DMS 273 (cell line): Measurements from ENCODE around the gene UMODL1.
"Not testable (repeated sequence)": the region's sequence is repeated elsewhere in the genome, so short reads cannot be mapped to it uniquely, and the experiment has no call there.

Source experiments
- DNase-seq: peaks from one replicate; lab custom pipeline; 2025; ENCODE audit not compliant: unreplicated experiment; lab: John Stamatoyannopoulos, UW

The UMODL1 gene

DNA sequence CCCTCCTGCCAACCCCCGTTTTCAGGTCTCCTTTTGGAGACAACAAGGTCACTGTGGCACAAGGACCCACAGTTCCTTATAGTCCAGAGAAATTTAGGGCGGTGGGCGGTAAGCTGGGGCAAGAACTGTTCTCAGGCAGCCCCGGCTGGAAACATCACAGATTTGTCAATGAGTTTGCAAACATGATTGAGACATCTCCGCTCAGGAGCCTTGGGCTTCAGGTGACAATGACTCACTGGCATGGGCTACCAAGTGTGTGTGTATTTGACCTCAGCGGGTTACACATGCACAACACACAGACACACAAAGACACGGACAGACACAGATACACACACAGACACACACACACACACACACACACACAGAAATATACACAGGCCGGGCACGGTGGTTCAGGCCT, 89.6 kb downstream of the UMODL1 start:
- no peak for DNase-seq

DNA sequence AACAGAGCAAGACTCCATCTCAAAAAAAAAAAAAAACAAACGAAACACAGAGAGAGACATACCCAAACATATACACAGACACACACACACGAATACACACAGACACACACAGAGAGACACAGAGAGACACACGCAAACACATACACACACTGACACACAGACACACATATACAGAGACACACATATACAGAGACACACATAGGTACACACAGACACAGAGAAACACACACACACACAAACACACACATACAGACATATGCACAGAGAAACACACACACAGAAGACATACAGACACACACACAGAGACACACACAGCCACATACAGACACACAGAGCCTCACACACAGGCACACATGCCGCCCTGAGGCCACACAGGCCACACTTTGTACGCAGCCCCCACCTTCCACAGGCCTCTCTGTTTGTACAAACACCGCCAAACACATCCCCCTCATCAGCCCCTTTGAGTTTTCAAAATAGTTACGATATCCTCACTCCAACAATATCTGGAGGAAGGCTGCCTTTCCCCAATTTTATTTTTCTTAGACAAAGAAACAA, 90.4 kb downstream of the UMODL1 start:
- no peak for DNase-seq

DNA sequence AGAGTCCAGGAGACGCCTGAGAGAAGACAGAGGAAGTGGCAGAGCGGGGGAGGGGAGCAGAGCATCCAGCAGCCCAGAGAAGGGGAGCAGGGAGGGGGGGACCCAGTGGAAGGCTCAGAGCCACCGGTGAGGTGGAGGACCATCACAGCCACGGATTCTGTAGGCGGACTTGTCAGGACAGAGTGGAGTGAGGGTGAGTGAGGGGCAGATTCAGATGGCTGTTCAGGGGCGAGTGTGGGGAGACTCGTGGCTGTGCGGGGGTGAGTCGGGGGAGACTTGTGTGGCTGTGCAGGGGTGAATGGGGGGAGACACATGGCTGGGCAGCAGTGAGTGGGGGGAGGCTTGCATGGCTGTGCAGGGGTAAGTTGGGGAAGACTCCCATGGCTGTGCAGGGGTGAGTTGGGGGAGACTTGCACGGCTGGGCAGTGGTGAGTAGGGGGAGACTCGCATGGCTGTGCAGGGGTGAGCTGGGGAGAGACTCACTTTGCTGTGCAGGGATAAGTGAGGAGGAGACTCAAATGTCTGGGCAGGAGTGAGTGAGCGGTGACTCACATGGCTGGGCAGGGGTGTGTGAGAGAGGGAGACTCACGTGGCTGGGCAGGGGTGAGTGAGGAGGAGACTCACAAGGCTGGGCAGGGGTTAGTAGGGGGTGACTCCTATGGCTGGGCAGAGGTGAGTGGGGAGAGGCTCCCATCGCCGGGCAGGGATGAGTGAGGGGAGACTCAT, 91.0 kb downstream of the UMODL1 start:
- no peak for DNase-seq

DNA sequence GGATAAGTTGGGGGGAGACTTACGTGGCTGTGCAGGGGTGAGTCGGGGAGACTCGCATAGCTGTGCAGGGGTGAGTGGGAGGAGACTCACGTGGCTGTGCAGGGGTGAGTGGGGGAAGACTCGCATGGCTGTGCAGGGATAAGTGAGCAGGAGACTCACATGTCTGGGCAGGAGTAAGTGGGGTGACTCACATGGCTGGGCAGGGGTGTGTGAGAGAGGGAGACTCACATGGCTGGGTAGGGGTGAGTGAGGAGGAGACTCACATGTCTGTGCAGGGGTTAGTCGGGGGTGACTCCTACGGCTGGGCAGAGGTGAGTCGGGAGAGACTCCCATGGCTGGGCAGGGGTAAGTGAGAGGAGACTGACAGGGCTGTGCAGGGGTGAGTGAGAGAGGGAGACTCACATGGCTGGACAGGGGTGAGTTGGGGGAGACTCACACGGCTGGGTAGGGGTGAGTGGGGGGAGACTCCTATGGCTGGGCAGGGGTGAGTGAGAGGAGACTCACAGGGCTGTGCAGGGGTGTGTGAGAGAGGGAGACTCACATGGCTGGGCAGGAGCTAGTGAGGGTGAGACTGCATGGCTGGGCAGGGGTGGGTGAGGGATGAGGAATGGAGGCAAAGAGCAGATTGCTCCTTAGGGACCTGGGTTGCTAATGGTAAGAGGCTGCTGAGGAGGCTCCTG, 91.9 kb downstream of the UMODL1 start:
- DNase-seq: peak; percentile 21

DNA sequence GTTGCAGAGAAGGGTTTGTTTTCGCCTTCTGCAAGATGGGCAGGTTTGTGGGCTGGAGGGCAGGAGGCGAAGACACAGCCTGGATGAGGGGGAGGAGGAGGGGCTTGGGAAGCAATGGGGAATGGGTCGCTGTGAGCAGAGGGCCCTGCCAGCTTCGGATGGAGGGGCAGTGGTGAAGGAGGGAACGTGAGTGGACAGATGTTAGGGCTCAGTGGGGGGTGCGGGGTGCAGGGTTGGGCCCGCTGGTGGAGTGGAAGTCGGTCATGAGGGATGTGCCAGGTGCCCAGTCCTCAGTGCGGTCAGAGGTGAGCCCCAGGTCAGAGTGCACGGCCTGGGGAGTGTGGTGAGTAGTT, 92.4 kb downstream of the UMODL1 start:
- no peak for DNase-seq

DNA sequence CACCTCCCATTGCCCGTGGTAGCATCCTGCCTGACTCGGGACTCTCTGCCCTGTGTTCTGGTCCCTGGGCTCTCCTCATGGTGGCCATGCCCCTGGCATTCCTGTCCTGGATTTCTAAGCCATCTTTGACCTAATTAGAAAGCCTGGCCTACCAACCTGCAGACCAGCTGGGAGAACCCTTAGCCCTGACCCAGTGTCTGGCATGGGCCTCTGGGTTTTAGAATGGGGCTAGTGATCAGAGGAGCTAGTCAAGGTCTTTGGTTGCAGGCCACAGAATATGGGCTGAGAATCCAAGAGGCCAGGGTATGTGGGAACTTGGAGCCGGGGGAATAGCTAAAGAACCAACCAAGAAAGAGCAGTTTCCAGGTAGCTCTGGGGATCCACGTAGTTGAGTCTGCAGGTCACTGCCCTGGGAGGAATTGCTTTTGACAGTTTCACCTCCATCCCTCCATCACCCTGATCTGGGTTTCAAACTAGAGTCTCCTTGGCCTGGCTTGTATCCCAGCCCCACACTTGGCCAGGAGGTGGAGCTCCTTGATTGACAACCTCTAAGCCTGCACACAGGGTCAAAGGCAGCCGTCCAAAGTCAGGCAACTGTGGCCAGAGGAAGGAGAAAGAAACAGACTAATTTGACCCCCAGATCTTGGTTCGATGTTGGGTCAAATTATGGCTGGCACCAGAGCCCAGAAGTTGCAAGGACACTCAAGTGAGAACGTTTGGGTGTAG, 93.1 kb downstream of the UMODL1 start:
- peak; percentile 54 for DNase-seq

DNA sequence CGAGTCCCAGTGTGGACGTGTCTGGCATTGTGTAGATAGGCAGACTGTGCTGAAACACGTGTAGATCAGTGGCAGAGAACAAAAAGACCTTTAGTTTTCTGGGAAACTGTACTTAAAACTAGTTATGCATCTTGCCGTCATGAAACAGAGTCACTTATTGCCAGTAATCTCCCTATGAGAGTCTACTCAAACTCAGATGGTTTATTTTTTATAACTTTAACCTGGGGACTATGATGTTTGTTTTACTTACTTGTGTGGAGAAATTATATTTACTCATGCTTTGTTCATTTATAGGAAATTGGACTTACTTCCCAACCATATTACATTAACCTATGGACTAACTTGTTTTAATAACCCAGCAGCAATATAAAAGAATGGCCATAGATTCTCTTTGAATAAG, 93.7 kb downstream of the UMODL1 start:
- DNase-seq: no peak

DNA sequence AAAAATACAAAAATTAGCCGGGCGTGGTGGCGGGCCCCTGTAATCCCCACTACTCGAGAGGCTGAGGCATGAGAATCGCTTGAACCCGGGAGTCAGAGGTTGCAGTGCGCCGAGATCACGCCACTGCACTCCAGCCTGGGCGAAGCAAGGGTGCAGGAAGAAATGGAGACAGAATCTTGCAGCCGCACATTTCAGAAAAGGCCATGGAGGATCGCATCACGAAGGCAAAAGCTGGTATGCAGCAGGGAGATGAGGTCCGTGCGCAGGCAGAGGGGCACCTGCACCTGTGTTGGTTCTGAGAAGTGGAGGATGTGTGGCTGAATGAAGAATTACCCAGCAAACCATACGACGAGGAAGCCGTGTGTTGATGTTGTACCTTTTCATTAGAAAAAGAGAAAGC, 94.8 kb downstream of the UMODL1 start:
- no peak for DNase-seq

DNA sequence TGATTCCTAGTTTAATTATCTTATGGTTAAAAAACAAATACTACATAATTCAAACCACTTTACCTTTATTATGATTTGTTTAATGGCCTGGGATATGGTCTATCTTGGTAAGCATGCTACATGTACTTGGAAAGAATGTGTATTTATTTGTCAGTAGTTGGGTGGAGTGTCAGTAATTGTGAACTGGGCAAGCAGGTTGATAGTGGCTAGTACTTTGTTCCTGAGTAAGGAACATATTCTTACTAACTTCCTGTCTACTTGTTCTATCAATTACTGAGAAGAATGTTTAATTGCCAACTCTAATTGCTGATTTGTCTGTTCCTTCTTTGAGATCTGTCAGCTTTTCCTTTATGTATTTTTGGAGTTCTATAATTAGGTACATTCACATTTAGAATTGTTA, 98.6 kb downstream of the UMODL1 start:
- no peak for DNase-seq

DNA sequence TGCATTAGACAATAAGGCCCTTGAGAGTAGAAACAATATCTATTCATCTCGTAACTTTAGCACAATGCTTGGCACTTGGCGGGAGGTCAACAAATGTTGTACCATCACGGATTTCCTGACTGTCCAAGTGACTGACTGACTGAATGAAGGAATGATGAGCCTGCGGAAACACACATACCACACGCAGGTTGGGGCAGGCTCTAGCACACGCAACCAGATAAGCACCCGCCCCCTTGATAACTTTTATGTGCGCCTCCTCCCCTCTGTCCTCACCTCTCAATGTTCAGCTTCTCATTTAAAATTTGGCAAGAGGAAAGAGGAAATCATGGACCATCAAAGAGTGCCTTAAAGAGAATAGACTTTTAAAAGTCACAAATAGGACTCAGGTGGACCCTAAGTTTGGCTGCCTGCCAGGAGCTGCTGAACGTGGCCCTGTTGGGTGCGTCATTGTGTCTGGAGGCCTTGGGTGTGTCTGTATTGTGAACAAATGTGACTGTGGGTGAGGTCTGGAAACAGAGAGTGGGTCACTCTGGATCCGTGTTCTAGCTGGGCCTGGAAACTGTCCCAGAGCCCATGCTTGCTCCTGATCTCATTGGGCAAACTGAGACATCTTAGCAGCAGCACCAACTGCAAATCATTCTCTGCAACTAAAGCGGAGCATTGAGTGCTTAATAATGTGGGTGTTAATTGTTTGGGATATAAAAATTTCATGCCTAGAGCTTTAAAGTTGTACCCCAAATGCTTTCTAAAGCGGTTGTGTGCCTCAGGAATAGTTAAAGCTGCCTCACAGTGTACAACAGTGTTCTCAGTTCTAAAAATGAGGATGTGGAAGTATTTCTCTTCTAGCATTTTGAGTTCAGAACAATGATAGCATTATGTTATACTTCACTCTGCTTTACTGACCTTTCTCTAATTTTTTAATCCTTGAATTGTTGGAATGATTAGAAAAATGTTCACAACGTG, 100.3 kb downstream of the UMODL1 start:
- DNase-seq: no peak

DNA sequence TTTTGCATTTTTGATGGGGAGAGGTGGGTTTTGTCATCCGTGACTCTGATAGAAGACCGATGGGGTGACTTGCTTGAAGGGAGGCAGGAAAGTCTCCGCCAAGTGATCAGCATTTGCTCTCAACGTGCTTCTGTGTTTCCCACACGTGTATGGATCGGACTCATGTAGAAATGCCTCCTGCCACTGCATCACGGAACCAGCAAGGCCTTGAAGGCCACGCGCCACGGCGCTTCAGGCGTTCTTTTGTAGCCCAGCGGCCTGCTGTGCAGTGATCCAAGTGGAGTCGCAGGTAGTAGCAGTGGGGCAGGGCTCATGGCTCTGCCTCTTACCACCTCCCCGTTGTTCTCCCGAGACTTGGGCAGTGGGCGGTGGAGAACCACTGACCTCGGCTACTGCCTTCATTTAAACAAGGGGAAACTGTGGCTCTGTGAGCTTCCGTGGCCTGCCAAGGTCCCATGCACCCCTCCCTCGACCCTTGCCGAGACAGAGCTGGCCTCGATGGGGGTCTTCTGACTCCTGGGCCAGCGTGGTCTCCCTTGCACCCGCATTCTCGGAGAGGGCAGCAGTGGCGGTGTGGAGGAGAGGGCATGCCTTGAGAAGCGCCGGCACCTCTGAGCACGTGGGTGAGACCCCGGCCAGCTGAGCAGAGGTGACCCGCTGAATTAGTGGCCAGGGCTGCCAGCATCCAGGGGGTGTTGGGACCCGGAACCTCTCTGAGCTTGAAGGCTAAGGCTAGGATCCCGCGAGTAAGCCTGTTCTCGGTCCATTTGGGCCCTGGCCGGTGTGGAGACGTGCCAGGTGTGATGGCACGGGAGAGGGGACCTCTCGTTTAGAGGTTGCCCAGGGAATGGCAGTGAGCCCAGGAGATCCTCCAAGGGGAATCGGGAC, 101.7 kb downstream of the UMODL1 start:
- DNase-seq: no peak

DNA sequence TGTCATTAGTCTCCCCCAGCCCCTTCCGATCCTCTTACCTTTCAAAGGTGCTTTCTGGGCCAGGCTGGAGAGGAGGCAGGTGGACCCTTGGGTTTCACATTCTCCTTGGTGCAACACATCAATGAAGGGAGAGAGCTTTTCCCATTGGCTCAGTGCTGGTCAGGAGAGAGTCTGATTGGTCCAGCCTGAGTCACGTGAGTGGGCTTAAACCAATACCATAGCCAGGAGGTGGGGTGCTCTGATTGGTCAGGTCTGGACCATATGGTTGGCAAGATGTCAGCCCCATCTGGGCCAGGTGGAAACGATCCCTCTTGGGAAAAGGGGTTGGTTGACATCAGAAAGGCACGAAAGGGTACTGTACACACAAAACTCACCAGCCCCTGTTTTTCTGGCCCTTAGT, 103.1 kb downstream of the UMODL1 start:
- peak; percentile 48 for DNase-seq

DNA sequence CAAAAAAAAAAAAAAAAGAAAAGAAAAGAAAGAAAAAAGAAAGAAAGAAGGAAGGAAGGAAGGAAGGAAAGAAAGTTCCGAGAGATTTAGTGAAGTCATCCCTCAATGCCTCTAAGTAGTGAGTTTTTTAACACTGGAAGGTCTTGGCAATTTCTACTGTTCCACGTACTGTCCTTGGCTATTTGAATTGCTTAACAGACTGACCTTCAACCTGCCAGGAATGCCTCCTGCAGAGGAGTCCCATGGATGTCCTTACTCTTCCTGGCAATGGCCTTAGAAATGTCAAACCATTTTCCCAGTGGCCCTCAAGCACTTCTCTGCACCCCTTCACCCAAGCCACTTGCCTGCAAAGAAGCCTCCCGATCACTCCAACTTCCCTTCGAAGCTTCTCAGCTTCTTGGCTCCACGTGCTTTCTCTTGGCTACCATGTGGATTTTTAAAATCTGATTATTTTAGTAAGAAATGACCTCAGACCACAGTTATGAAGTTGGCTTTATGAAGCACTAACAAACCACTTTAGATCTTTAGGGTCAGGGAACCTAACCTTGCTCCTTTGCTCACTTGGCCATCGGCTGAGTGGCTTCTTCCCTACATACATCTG, 104.1 kb downstream of the UMODL1 start:
- DNase-seq: no peak

DNA sequence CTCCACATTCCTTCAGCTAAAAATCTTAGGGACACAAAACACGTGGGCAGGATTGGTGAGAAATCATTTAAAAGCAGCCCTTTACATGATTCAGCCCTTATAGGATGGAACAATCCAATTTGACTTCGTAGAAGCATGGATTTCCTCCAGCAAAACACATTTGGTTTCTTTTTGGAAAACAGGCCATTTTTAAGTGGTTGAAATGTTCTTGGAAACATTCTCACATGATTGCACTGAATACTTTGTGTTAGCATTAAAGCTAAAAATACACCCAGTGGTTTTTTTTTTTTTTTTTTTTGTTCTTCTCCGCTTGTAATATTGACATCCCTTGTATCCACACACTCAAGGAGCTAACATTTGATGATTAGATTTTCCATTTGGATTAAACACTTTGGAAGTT, 105.7 kb downstream of the UMODL1 start:
- no peak for DNase-seq

DNA sequence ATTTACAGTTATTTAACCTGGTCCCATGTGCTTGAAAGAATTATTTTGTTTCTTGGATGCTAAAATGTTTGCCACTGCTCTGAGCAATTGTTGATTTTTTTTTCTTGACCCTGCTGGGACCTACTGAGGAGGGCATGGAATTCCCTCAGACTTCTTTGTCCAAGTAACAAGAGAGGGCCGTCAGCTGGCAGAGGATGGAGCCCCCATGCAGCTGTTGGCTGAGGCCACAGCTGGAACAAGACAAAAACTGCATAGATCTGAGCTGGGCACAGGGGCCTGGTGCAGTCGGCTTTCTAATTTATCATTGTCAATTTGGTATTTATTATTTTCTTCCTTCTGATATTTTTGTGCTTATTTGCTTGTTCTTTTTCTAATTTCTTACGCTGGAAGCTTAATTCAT, 108.2 kb downstream of the UMODL1 start:
- no peak for DNase-seq

DNA sequence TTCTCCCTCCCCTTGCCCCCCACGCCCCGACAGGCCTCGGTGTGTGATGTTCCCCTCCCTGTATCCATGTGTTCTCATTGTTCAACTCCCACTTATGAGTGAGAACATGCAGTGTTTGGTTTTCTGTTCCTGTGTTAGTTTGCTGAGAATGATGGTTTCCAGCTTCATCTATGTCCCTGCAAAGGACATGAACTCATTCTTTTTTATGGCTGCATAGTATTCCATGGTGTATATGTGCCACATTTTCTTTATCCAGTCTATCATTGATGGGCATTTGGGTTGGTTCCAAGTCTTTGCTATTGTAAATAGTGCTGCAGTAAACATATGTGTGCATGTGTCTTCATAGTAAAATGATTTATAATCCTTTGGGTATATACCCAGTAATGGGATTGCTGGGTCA, 108.9 kb downstream of the UMODL1 start:
- not testable (repeated sequence) for DNase-seq

DNA sequence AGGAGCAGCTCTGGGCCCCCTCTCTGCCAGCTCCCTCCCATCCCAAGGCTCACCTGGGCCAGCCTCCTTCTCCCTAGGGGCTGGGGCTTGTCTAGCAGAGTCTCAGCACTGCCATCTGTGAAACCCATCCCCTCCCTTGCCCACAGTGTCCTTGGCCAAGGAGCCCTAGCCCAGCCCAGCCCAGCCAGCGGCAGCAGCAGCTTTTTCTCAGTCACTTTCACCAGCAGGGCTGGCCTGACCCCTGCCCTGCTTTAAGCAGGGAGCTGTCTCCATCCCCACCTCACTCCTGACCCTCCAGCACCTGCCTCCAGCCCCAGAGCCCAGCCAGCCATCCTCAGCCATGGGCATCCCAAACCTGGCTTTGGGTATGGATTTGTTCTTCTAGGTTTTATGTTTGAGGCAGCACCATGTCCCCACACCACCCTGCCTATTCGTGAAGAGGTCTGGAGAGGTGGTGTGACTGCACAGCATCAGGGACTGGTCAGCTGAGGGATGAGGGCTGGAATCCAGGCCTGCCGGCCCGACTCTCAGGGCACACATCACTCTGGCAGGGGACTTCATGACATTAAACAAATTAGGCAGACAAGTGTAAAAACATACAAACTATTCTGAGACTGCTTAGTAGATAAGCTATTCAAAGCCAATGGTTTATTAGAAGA, 111.7 kb downstream of the UMODL1 start:
- DNase-seq: no peak

DNA sequence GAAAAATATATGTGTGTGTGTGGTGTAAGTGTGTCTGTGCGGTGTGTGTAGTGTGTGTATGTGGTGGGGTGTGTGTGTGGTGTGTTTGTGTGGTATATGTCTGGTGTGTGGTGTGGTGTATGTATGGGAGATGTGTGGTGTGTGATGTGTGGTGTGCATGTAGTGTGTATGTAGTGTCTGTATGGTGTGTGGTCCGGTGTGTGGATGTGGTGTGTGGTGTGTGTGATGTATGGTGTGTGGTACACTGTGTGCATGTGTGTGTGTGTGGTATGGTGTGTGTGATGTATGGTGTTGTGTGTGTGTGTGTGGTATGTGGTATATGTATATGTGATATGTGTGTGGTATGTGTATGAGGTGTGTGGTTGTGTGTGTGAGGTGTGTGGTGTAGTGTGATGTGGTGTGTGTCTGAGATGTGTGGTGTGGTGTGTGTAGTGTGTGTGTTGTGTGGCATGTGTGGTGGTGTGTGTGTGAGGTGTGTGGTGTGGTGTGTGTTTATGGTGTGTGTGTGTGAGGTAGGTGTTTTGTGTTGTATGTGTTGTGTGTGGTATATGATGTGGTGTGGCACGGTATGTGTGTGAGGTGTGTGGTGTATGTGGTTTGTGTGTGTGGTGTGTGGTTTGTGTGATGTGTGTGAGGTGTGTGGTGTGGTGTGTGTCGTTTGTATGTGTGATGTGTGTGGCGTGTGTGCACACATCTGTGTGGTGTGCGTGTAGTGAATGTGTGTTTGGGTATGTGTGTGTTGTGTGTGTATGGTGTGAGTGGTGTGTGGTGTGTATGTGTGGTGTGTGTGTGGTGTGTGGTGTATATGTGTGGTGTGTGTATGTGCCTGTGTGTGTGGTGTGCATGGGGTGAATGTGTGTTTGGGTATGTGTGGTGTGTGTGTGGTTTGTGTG, 112.5 kb downstream of the UMODL1 start:
- DNase-seq: no peak
